A673 (cell line): ENCODE measurements around the gene RAB6D.

ENCODE experiments used
- EZH2 ChIP-seq: fragments of 200-600 bp; sonication (generic); IDR thresholded peaks from 2 replicates; pipeline ENCODE4 v1.6.1; 2017; ENCODE audit warnings: borderline replicate concordance, low read depth, mild to moderate bottlenecking, mixed read lengths, antibody characterized with exemption, low read length; ENCODE audit not compliant: poor library complexity, severe bottlenecking
- TF ChIP-seq, protein P1 (sequence below): fragments of 300-800, 200-600 bp; sonication (generic); conservative IDR thresholded peaks from 2 replicates; pipeline ENCODE4 v1.5.1; 2017; ENCODE audit warnings: low read depth, mild to moderate bottlenecking, antibody characterized with exemption, low read length, moderate library complexity, mixed read lengths

DNA sequence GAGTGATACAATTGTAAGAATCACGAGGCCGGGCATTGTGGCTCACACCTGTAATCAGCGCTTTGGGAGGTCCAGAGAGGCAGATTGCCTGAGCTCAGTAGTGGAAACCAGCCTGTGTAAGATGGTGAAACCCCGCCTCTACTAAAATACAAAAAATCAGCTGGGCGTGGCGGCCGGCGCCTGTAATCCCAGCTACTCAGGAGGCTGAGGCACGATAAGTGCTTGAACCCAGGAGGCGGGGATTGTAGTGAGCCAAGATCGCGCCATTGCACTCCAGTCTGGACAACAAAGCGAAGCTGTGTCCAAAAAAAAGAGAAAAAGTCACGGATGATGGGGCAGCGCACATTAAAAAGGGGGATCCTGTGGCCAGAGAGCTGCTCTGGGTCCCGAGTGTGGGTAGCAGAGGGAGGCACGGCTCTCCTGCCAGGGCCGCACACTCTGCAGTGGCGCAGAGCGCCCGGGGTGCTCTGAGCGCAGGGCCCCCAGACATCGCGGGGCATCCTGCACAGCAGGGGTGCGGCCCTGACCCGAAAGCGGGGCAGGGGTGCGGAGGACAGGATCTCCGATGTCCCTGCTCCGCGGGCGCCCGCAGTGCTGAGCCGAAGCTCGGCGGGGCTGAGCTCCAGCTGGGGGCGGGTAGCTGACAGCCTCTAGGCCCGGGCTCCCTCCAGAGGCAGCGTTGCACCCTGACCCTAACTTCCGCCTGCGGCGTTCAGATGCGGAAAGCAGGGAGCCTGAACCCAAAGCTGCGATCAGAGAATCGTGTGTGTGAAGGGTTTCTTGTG is 30.4 kb upstream of the RAB6D start:
- TF ChIP-seq, protein P1, sequence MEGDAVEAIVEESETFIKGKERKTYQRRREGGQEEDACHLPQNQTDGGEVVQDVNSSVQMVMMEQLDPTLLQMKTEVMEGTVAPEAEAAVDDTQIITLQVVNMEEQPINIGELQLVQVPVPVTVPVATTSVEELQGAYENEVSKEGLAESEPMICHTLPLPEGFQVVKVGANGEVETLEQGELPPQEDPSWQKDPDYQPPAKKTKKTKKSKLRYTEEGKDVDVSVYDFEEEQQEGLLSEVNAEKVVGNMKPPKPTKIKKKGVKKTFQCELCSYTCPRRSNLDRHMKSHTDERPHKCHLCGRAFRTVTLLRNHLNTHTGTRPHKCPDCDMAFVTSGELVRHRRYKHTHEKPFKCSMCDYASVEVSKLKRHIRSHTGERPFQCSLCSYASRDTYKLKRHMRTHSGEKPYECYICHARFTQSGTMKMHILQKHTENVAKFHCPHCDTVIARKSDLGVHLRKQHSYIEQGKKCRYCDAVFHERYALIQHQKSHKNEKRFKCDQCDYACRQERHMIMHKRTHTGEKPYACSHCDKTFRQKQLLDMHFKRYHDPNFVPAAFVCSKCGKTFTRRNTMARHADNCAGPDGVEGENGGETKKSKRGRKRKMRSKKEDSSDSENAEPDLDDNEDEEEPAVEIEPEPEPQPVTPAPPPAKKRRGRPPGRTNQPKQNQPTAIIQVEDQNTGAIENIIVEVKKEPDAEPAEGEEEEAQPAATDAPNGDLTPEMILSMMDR: no peak
- TF ChIP-seq EZH2: no peak
